HUES6 (cell line): Measurements from ENCODE around the gene ZXDC.
A peak's percentile ranks its signal among the peaks of the same experiment; 100 is the strongest.

Experiments used
- H3K27ac ChIP-seq: 2 replicates; pipeline ENCODE4 v1.7.0; 2013; ENCODE audit warnings: low read depth, mild to moderate bottlenecking, low read length, inconsistent platforms
- H3K27me3 ChIP-seq: 2 replicates; pipeline ENCODE4 v1.6.1; 2013; ENCODE audit warnings: low read length; ENCODE audit not compliant: control insufficient read depth, insufficient read depth
- H3K36me3 ChIP-seq: 2 replicates; pipeline ENCODE4 v1.6.1; 2013; ENCODE audit warnings: low read length; ENCODE audit not compliant: control insufficient read depth, insufficient read depth
- H3K4me1 ChIP-seq: 2 replicates; pipeline ENCODE4 v1.6.1; 2013; ENCODE audit warnings: low read length; ENCODE audit not compliant: control insufficient read depth, insufficient read depth
- H3K4me3 ChIP-seq: 2 replicates; pipeline ENCODE4 v1.5.1; 2013; ENCODE audit warnings: low read depth, low read length
- H3K9ac ChIP-seq: one replicate; pipeline ENCODE4 v1.6.1; 2013; ENCODE audit warnings: mild to moderate bottlenecking, low read length
- H3K9me3 ChIP-seq: 2 replicates; pipeline ENCODE4 v1.6.1; 2013; ENCODE audit warnings: low read depth, low read length; ENCODE audit not compliant: control insufficient read depth, insufficient read depth

The ZXDC gene

GRCh38 chr3:126487151-126487771, 11.6 kb upstream of the ZXDC start:
- Histone ChIP-seq H3K4me1 (peaks cover 28% of the 10 kb centered on the region), H3K36me3 (no peaks in the 10 kb centered on the region), H3K9me3 (no peaks in the 10 kb centered on the region), H3K9ac (no peak overlapping the region), H3K27me3 (no peaks in the 10 kb centered on the region), H3K4me3 (no peak overlapping the region), H3K27ac (no peak overlapping the region)

GRCh38 chr3:126486360-126486847, 10.7 kb upstream of the ZXDC start:
- no peaks in the 10 kb centered on the region for H3K27me3 ChIP-seq

GRCh38 chr3:126485956-126486355, 10.3 kb upstream of the ZXDC start:
- Histone ChIP-seq H3K4me3 (no peak overlapping the region), H3K27ac (no peak overlapping the region), H3K4me1 (peaks cover 28% of the 10 kb centered on the region), H3K9me3 (no peaks in the 10 kb centered on the region), H3K36me3 (no peaks in the 10 kb centered on the region), H3K9ac (no peak overlapping the region), H3K27me3 (no peaks in the 10 kb centered on the region)

More at GRCh38 chr3:126486360-126486847, 10.7 kb upstream of the ZXDC start:
- H3K9ac ChIP-seq, result no peak overlapping the region
- no peaks in the 10 kb centered on the region for H3K9me3 ChIP-seq
- H3K4me1 ChIP-seq, result peaks cover 28% of the 10 kb centered on the region
- no peak overlapping the region for H3K27ac ChIP-seq
- H3K4me3 ChIP-seq, result no peak overlapping the region
- no peaks in the 10 kb centered on the region for H3K36me3 ChIP-seq

- no peaks in the 10 kb centered on the region for H3K27me3 ChIP-seq
- H3K4me1 ChIP-seq, result peaks cover 28% of the 10 kb centered on the region
- H3K4me3 ChIP-seq, result no peak overlapping the region
- H3K36me3 ChIP-seq, result no peaks in the 10 kb centered on the region
- H3K9me3 ChIP-seq, result no peaks in the 10 kb centered on the region
- H3K27ac ChIP-seq, result peak overlapping the region; percentile 53; the same call in 1 of the 2 replicates
- H3K9ac ChIP-seq, result no peak overlapping the region
Measured at GRCh38 chr3:126485176-126485897, 9.6 kb upstream of the ZXDC start.

GRCh38 chr3:126484662-126485061, 9.0 kb upstream of the ZXDC start:
- Histone ChIP-seq H3K9ac (no peak overlapping the region), H3K27ac (peak overlapping the region; percentile 53; the same call in 1 of the 2 replicates), H3K36me3 (no peaks in the 10 kb centered on the region), H3K27me3 (no peaks in the 10 kb centered on the region), H3K4me1 (peaks cover 28% of the 10 kb centered on the region), H3K9me3 (no peaks in the 10 kb centered on the region), H3K4me3 (no peak overlapping the region)

- Histone ChIP-seq H3K27me3 (no peaks in the 10 kb centered on the region), H3K9ac (no peak overlapping the region), H3K27ac (no peak overlapping the region), H3K4me3 (no peak overlapping the region), H3K36me3 (no peaks in the 10 kb centered on the region), H3K9me3 (no peaks in the 10 kb centered on the region), H3K4me1 (peaks cover 28% of the 10 kb centered on the region)
Measured at GRCh38 chr3:126484148-126484547, 8.5 kb upstream of the ZXDC start.

GRCh38 chr3:126483321-126483761, 7.7 kb upstream of the ZXDC start:
- H3K4me1 ChIP-seq, result peaks cover 28% of the 10 kb centered on the region
- H3K27me3 ChIP-seq, result no peaks in the 10 kb centered on the region
- H3K36me3 ChIP-seq, result no peaks in the 10 kb centered on the region
- no peak overlapping the region for H3K9ac ChIP-seq
- H3K4me3 ChIP-seq, result no peak overlapping the region
- no peaks in the 10 kb centered on the region for H3K9me3 ChIP-seq
- H3K27ac ChIP-seq, result no peak overlapping the region

- no peaks in the 10 kb centered on the region for H3K9me3 ChIP-seq
- no peak overlapping the region for H3K4me3 ChIP-seq
- H3K36me3 ChIP-seq, result no peaks in the 10 kb centered on the region
- peaks cover 28% of the 10 kb centered on the region for H3K4me1 ChIP-seq
- H3K27me3 ChIP-seq, result no peaks in the 10 kb centered on the region
- H3K9ac ChIP-seq, result no peak overlapping the region
- H3K27ac ChIP-seq, result no peak overlapping the region
Measured at GRCh38 chr3:126482503-126483255, 7.0 kb upstream of the ZXDC start.

- Histone ChIP-seq H3K9me3 (no peaks in the 10 kb centered on the region), H3K27ac (no peak overlapping the region), H3K4me3 (no peak overlapping the region), H3K9ac (no peak overlapping the region), H3K36me3 (no peaks in the 10 kb centered on the region), H3K27me3 (no peaks in the 10 kb centered on the region), H3K4me1 (peaks cover 26% of the 10 kb centered on the region)
Measured at GRCh38 chr3:126481808-126482502, 6.3 kb upstream of the ZXDC start.

GRCh38 chr3:126480861-126481260, 5.2 kb upstream of the ZXDC start:
- no peaks in the 10 kb centered on the region for H3K27me3 ChIP-seq
- no peak overlapping the region for H3K4me3 ChIP-seq
- H3K9ac ChIP-seq, result no peak overlapping the region
- no peaks in the 10 kb centered on the region for H3K36me3 ChIP-seq
- peaks cover 23% of the 10 kb centered on the region for H3K4me1 ChIP-seq
- H3K27ac ChIP-seq, result no peak overlapping the region
- no peaks in the 10 kb centered on the region for H3K9me3 ChIP-seq
